NCI-H2107 (cell line): Measurements from ENCODE around the gene ERMAP.
"Not testable (repeated sequence)": the region's sequence is repeated elsewhere in the genome, so short reads cannot be mapped to it uniquely, and the experiment has no call there.

Experiments
- DNase-seq: peaks from one replicate; lab custom pipeline; 2025; lab: John Stamatoyannopoulos, UW

The ERMAP gene

GRCh38 chr1:42845193-42845592 lies 28.3 kb downstream of the ERMAP start:
- no peak for DNase-seq

- no peak for DNase-seq
Measured at GRCh38 chr1:42845866-42846256, 28.9 kb downstream of the ERMAP start.

GRCh38 chr1:42846257-42847110 lies 29.6 kb downstream of the ERMAP start, which contains the start of gene ZNF691:
Gene ZNF691, plus strand, starts transcription at chr1:42846613. Its CDS starts 3,046 bp downstream, at chr1:42849659.
- DNase-seq: peak; percentile 93

GRCh38 chr1:42847111-42847595 lies 30.2 kb downstream of the ERMAP start:
- no peak for DNase-seq

- DNase-seq: no peak
Measured at GRCh38 chr1:42847721-42848460, 31.0 kb downstream of the ERMAP start.

- DNase-seq: no peak
Measured at GRCh38 chr1:42848823-42849537, 32.1 kb downstream of the ERMAP start.

- no peak for DNase-seq
Measured at GRCh38 chr1:42849944-42850343, 33.0 kb downstream of the ERMAP start.

- no peak for DNase-seq
Measured at GRCh38 chr1:42851420-42851819, 34.5 kb downstream of the ERMAP start.

GRCh38 chr1:42851960-42852607 lies 35.2 kb downstream of the ERMAP start:
- DNase-seq: no peak

- no peak for DNase-seq
Measured at GRCh38 chr1:42852608-42852980, 35.7 kb downstream of the ERMAP start.

- DNase-seq: no peak
Measured at GRCh38 chr1:42853116-42853884, 36.4 kb downstream of the ERMAP start.

GRCh38 chr1:42856554-42856953 lies 39.6 kb downstream of the ERMAP start:
- not testable (repeated sequence) for DNase-seq

GRCh38 chr1:42859366-42859765 lies 42.4 kb downstream of the ERMAP start:
- DNase-seq: not testable (repeated sequence)

GRCh38 chr1:42860339-42861013 lies 43.6 kb downstream of the ERMAP start:
- no peak for DNase-seq

- no peak for DNase-seq
Measured at GRCh38 chr1:42861014-42861399, 44.1 kb downstream of the ERMAP start.

- no peak for DNase-seq
Measured at GRCh38 chr1:42866549-42866948, 49.6 kb downstream of the ERMAP start.

- not testable (repeated sequence) for DNase-seq
Measured at GRCh38 chr1:42868466-42868865, 51.5 kb downstream of the ERMAP start.

GRCh38 chr1:42869254-42869653 lies 52.3 kb downstream of the ERMAP start:
- not testable (repeated sequence) for DNase-seq

- DNase-seq: not testable (repeated sequence)
Measured at GRCh38 chr1:42869751-42870150, 52.8 kb downstream of the ERMAP start.

- DNase-seq: not testable (repeated sequence)
Measured at GRCh38 chr1:42873108-42873507, 56.2 kb downstream of the ERMAP start.
